Panc1 (cell line): ENCODE data around the gene MET. TPM values are rescaled to one million over a fixed set of nuclear protein-coding genes. Genes with fewer than 3 reads are reported as not detected.
A peak's percentile ranks its signal among the peaks of the same experiment; 100 is the strongest.

Experiments
- ATAC-seq: fragments of 200-7000 bp; cut with Tn5 transposase; 2 replicates; pipeline ENCODE4 v1.9.1; 2020; ENCODE audit warnings: mild to moderate bottlenecking, moderate library complexity
- BruUV-seq: library from RNA; stranded (reverse); fragments of 400-500 nt; replicated peaks from 2 replicates; lab custom pipeline; 2021; lab: Mats Ljungman, UMichigan
- CTCF ChIA-PET: fragments of 300-600 bp; sonication (Branson Sonifier 250); formaldehyde crosslinking; loops from one replicate; lab custom pipeline; 2022; ENCODE audit warnings: antibody characterized with exemption; lab: Charles Lee
- POLR2A ChIA-PET: fragments of 300-600 bp; sonication (Branson Sonifier 250); formaldehyde crosslinking; loops from one replicate; lab custom pipeline; 2022; ENCODE audit warnings: antibody characterized with exemption; lab: Charles Lee
- DNase-seq: peaks from one replicate; pipeline ENCODE4 v3.0.0-alpha.2; 2010; ENCODE audit warnings: low read depth, low spot score
- H3K27ac ChIP-seq: 2 replicates; pipeline ENCODE4 v1.5.1; 2011; ENCODE audit warnings: mild to moderate bottlenecking, low read length, inconsistent platforms
- H3K27me3 ChIP-seq: fragments of 200-500 bp; sonication (Bioruptor generic); 2 replicates; pipeline ENCODE4 v1.6.0; 2014; ENCODE audit warnings: low read length, inconsistent platforms; ENCODE audit not compliant: control insufficient read depth, insufficient read depth
- H3K36me3 ChIP-seq: fragments of 200-500 bp; sonication (Bioruptor generic); 2 replicates; pipeline ENCODE4 v1.5.1; 2014; ENCODE audit warnings: inconsistent platforms, mild to moderate bottlenecking, low read length, moderate library complexity; ENCODE audit not compliant: control insufficient read depth, insufficient read depth
- H3K4me1 ChIP-seq: 2 replicates; pipeline ENCODE4 v1.5.1; 2011; ENCODE audit warnings: inconsistent platforms, mild to moderate bottlenecking, low read length, moderate library complexity; ENCODE audit not compliant: control insufficient read depth, insufficient read depth
- H3K4me3 ChIP-seq, 2 experiments: 2 replicates each; pipeline ENCODE4 v1.5.1; 2011 to 2012; ENCODE audit warnings: low read depth in 2 of 2, low read length in 2 of 2, mild to moderate bottlenecking in 2 of 2, inconsistent platforms in 1 of 2, moderate library complexity in 1 of 2
- H3K9me3 ChIP-seq: fragments of 200-500 bp; sonication (Bioruptor generic); 2 replicates; pipeline ENCODE4 v1.5.1; 2014; ENCODE audit warnings: low read depth, mild to moderate bottlenecking, inconsistent platforms, low read length, moderate library complexity; ENCODE audit not compliant: control insufficient read depth, insufficient read depth
- CTCF ChIP-seq: fragments of 450-650 bp; IDR thresholded peaks from 2 replicates; pipeline ENCODE4 v1.5.1; 2017; ENCODE audit warnings: mild to moderate bottlenecking
- POLR2AphosphoS5 ChIP-seq: IDR thresholded peaks from 2 replicates; pipeline ENCODE4 v1.6.1; 2012; ENCODE audit warnings: mild to moderate bottlenecking, low read depth, low read length, moderate library complexity
- REST ChIP-seq, 2 experiments: IDR thresholded peaks; 2 replicates each; pipeline ENCODE4 v1.6.1; 2011 to 2012; ENCODE audit warnings: low read depth in 2 of 2, control low read depth in 1 of 2, low read length in 1 of 2, mild to moderate bottlenecking in 1 of 2, moderate library complexity in 1 of 2; ENCODE audit not compliant: insufficient read depth in 1 of 2
- SIN3A ChIP-seq: IDR thresholded peaks from 2 replicates; pipeline ENCODE4 v1.6.1; 2012; ENCODE audit warnings: low read depth, mild to moderate bottlenecking, low read length, moderate library complexity, borderline replicate concordance; ENCODE audit not compliant: insufficient read depth
- TCF7L2 ChIP-seq: IDR thresholded peaks from 2 replicates; pipeline ENCODE4 v1.6.1; 2011; ENCODE audit warnings: mild to moderate bottlenecking, low read depth, low read length, inconsistent platforms
- in situ Hi-C: cut with HindIII; loops from 2 replicates; pipeline ENCODE4 v1.10.0; 2016; ENCODE audit warnings: low sequenced_read_pairs, low pct_unique_long_range_greater_than_20kb
- intact Hi-C: fragments of 100-400 bp; cut with micrococcal nuclease; formaldehyde crosslinking; loops from one replicate; pipeline ENCODE4 v1.10.0; 2022; ENCODE audit not compliant: unreplicated experiment
- total RNA-seq: library from RNA; stranded (reverse); gene quantifications from one replicate; pipeline ENCODE4 v1.2.1, GENCODE V29; 2021; ENCODE audit not compliant: unreplicated experiment

The MET gene
- total RNA-seq, 1 experiment from 2014 or later = 103 TPM

GRCh38 chr7:116673457-116673865 lies 1.5 kb downstream of the MET start:
- in situ Hi-C loops (no loop called here), intact Hi-C loops (loop anchor here (5.0 kb wide), 1 partner anchor 81 kb away; no protein-coding TSS in a partner anchor)
- Histone ChIP-seq H3K36me3 (peaks cover 3% of the 10 kb centered on the region; the same call in 1 of the 2 replicates), H3K9me3 (no peaks in the 10 kb centered on the region), H3K4me3 (peak overlapping the region; percentile 86 to 89), H3K27ac (peak overlapping the region; percentile 94), H3K27me3 (no peaks in the 10 kb centered on the region), H3K4me1 (peaks cover 44% of the 10 kb centered on the region)
- ChIA-PET CTCF (interaction anchor here (0.6 kb wide), 1 partner anchor 81 kb away, joined by 3 read pairs; no protein-coding TSS in a partner anchor), POLR2A (no interaction called here)
- BruUV-seq = no TSS peak
- TF ChIP-seq POLR2AphosphoS5 = no peak
- TF ChIP-seq CTCF = no peak
- no peak for TF ChIP-seq REST (IDR thresholded peaks at IDR 0.05; ENCODE audit: insufficient read depth in 1 of 2, low read depth in 2 of 2, low read length in 1 of 2)
- TF ChIP-seq SIN3A = no peak
- TF ChIP-seq TCF7L2 = no peak
- DNase-seq = no peak
- ATAC-seq = no peak

- no peaks in the 10 kb centered on the region for H3K9me3 ChIP-seq
- peaks cover 3% of the 10 kb centered on the region; the same call in 1 of the 2 replicates for H3K36me3 ChIP-seq
- CTCF ChIA-PET = no interaction called here
- no peak for ATAC-seq
- intact Hi-C loops = loop anchor here (5.0 kb wide), 1 partner anchor 82 kb away; no protein-coding TSS in a partner anchor
- peak overlapping the region; percentile 86 to 89 for H3K4me3 ChIP-seq
- in situ Hi-C loops = no loop called here
- peak overlapping the region; percentile 94 for H3K27ac ChIP-seq
- POLR2A ChIA-PET = interaction anchor here (0.6 to 0.7 kb wide), 2 partner anchors 41 to 416 kb away, joined by 5 to 6 read pairs; no protein-coding TSS in a partner anchor
- no peaks in the 10 kb centered on the region for H3K27me3 ChIP-seq
- DNase-seq = no peak
- BruUV-seq = no TSS peak
- H3K4me1 ChIP-seq = peaks cover 49% of the 10 kb centered on the region
- TF ChIP-seq CTCF (no peak), SIN3A (no peak), TCF7L2 (no peak), REST (IDR thresholded peaks at IDR 0.05; ENCODE audit: insufficient read depth in 1 of 2, low read depth in 2 of 2, low read length in 1 of 2) (no peak), POLR2AphosphoS5 (no peak)
Measured at GRCh38 chr7:116674508-116675173, 2.6 kb downstream of the MET start.
